NCI-H1092 (cell line): Measurements from ENCODE around the gene HEXIM2.
"Not testable (repeated sequence)": the region's sequence is repeated elsewhere in the genome, so short reads cannot be mapped to it uniquely, and the experiment has no call there.

Experiments used
- DNase-seq: peaks from one replicate; lab custom pipeline; 2025; lab: John Stamatoyannopoulos, UW

The HEXIM2 gene

GRCh38 chr17:45161288-45162024, at the start of gene HEXIM2:
Gene HEXIM2 (plus strand): TSS chr17:45161875. CDS start chr17:45162794, 919 bp downstream.
- peak; percentile 100 for DNase-seq

GRCh38 chr17:45112559-45113423, 48.9 kb upstream of the HEXIM2 start:
- DNase-seq = no peak

- no peak for DNase-seq
Measured at GRCh38 chr17:45113424-45113754, 48.3 kb upstream of the HEXIM2 start.

- no peak for DNase-seq
Measured at GRCh38 chr17:45114117-45114932, 47.4 kb upstream of the HEXIM2 start.

GRCh38 chr17:45115015-45115625, 46.6 kb upstream of the HEXIM2 start:
- no peak for DNase-seq

- no peak for DNase-seq
Measured at GRCh38 chr17:45115871-45116270, 45.8 kb upstream of the HEXIM2 start.

- no peak for DNase-seq
Measured at GRCh38 chr17:45116434-45117016, 45.1 kb upstream of the HEXIM2 start.

GRCh38 chr17:45117334-45117733, 44.3 kb upstream of the HEXIM2 start:
- DNase-seq = no peak

- no peak for DNase-seq
Measured at GRCh38 chr17:45117848-45118646, 43.6 kb upstream of the HEXIM2 start.

GRCh38 chr17:45118691-45119090, 43.0 kb upstream of the HEXIM2 start:
- no peak for DNase-seq

GRCh38 chr17:45119964-45120363, 41.7 kb upstream of the HEXIM2 start:
- DNase-seq = no peak

GRCh38 chr17:45120558-45120957, 41.1 kb upstream of the HEXIM2 start:
- no peak for DNase-seq

- DNase-seq = no peak
Measured at GRCh38 chr17:45121055-45121454, 40.6 kb upstream of the HEXIM2 start.

- no peak for DNase-seq
Measured at GRCh38 chr17:45123076-45123770, 38.5 kb upstream of the HEXIM2 start.

GRCh38 chr17:45123930-45124796, 37.5 kb upstream of the HEXIM2 start:
- no peak for DNase-seq

GRCh38 chr17:45124797-45125122, 36.9 kb upstream of the HEXIM2 start:
- DNase-seq = not testable (repeated sequence)

GRCh38 chr17:45125509-45125908, 36.2 kb upstream of the HEXIM2 start:
- DNase-seq = no peak

GRCh38 chr17:45127207-45127547, 34.5 kb upstream of the HEXIM2 start:
- DNase-seq = no peak

- DNase-seq = no peak
Measured at GRCh38 chr17:45127548-45128300, 34.0 kb upstream of the HEXIM2 start.
